ENCODE data around the gene SFN.

SFN gene

DNA sequence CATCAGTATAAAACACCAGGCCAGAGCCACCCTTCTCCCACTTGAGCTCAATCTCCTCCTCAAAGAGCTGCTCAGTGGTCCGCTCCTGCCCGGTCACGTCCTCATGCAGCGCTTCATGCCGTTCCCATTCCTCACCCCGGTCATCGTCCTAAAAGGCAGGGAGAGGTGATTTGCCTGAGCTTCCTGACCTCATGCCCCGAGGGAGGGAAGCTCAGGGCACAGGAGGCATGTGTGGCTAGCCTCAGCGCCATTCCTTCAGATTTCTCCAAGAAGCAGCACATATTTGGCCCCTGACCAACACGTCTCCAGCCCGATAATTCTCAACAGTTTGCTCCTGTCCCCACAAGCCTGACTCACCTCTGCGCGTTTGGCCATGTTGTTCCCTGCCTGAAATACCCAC is 31.3 kb downstream of the SFN start:
- Histone ChIP-seq H3K4me3 (ENCODE audit: extremely low read depth, insufficient read depth, low read length, poor library complexity, severe bottlenecking) (no peak overlapping the region), H3K36me3 (ENCODE audit: control insufficient read depth, insufficient read depth, low read length) (peaks cover 60% of the 10 kb centered on the region)

DNA sequence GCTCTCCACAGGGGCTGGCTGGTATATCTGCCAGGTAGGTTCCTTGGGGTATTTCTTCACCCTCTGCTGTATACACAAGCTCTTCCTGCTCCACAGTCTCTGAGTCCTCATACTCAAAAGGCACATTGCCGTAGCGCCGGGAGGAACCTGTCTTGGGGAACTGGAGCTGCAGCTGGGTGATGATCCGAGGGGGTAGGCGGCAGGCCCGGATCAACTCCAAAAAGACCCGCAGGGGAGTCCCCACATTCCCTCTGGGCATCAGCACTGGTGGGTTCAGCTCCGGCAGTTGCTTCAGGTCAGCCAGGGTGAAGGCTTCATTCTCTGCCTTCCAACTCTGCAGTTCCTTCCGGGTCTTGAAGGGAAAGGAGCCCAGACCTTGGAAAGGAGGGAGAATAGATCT is 34.4 kb downstream of the SFN start:
- Histone ChIP-seq H3K4me3 (ENCODE audit: extremely low read depth, insufficient read depth, low read length, poor library complexity, severe bottlenecking) (no peak overlapping the region), H3K27ac (ENCODE audit: low read depth, low read length, severe bottlenecking) (no peak overlapping the region), H3K36me3 (ENCODE audit: control insufficient read depth, insufficient read depth, low read length) (peaks cover 51% of the 10 kb centered on the region), H3K9me3 (ENCODE audit: control insufficient read depth, low read length) (no peaks in the 10 kb centered on the region), H3K4me1 (ENCODE audit: control insufficient read depth, insufficient read depth, low read length, poor library complexity, severe bottlenecking) (peaks cover 8% of the 10 kb centered on the region)
- WGBS, 2 experiments (ENCODE audit: insufficient coverage in 2 of 2), result 97 to 99% methylated on average over 7 to 8 of the region's 9 CpGs

More for the DNA sequence above, 31.3 kb downstream of the SFN start:
- H3K27ac ChIP-seq (ENCODE audit: low read depth, low read length, severe bottlenecking), result no peak overlapping the region
- peaks cover 11% of the 10 kb centered on the region for H3K4me1 ChIP-seq (ENCODE audit: control insufficient read depth, insufficient read depth, low read length, poor library complexity, severe bottlenecking)
- 98 to 99% methylated on average over 10 to 13 of the region's 13 CpGs for WGBS, 2 experiments (ENCODE audit: insufficient coverage in 2 of 2)
- H3K9me3 ChIP-seq (ENCODE audit: control insufficient read depth, low read length), result no peaks in the 10 kb centered on the region

DNA sequence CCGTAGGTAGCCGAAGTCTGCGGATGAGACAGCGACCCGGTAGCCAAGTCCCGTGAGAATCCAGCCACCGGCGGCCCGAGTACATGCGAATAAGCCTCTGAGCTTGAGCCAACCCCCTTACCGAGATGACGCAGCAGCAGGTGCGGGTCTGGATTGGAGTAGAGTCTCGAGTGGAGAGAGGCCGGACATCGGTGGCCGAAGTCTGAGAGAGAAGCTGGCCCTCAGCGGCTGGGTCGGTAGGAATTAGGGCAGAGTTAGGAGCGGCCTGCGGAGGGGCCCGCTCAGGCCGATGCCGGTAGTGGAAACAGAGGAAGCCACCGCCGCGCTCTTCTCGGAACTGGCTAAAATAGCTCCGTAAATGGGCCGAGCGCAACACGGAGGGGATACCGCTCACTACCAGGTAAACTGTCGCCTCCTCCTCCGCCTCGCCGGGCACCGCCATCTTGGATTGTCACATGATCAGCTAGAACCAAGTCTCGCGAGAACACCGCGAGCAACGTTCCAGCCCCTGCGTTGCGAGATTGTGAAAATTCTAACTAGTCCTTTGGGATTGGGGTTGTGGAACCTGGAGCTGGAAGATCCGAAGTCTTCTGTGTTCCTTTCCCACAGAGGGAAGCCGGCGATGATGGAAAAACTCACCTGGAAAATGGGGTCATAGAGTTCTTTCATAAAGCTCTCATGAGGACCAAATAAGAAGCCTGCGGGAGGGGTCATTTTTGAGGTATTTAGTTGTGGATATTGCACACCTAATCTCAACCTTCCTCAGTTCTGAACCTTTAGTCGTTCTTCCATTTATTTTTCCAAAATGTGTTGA is 37.3 kb downstream of the SFN start, which contains the start of gene GPATCH3:
GPATCH3 (minus strand) TSS at position 467 of the 814 bp plus-strand sequence; CDS start at position 442, 25 bp downstream.
- H3K36me3 ChIP-seq (ENCODE audit: control insufficient read depth, insufficient read depth, low read length), result peaks cover 24% of the 10 kb centered on the region

DNA sequence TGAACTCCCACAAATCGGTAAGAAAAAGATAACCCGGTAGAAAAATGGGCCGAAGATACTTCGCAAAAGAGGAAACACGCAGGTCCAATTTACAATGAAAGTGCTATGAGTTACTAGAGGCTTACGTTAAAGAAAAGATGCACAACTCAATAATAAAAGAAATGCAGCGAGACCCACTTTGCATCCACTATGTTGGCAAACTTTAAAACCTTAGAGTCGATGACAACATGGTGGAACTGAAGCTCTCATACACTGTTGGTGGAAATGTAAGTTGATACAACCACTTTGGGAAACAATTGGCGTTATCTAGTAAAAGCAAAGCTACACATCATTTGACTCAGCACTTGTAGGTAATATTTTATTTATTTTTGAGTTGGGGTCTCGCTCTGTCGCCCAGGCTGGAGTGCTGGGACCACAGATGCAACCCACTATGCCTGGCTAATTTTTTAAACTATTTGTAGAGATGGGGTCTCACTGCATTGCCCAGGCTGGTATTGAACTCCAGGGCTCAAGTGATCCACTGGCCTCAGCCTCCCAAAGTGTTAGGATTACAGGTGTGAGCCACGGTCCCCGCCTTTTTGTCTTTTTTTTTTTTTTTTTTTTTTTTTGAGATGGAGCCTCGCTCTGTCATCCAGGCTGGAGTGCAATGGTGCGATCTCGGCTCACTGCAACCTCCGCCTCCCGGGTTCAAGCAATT is 38.0 kb downstream of the SFN start:
- WGBS, 2 experiments (ENCODE audit: insufficient coverage in 2 of 2), result 84 to 93% methylated on average over 3 to 5 of the region's 18 CpGs
- Histone ChIP-seq H3K36me3 (ENCODE audit: control insufficient read depth, insufficient read depth, low read length) (peaks cover 19% of the 10 kb centered on the region), H3K4me1 (ENCODE audit: control insufficient read depth, insufficient read depth, low read length, poor library complexity, severe bottlenecking) (peaks cover 8% of the 10 kb centered on the region), H3K9me3 (ENCODE audit: control insufficient read depth, low read length) (no peaks in the 10 kb centered on the region), H3K27ac (ENCODE audit: low read depth, low read length, severe bottlenecking) (peak overlapping the region; percentile 93), H3K4me3 (ENCODE audit: extremely low read depth, insufficient read depth, low read length, poor library complexity, severe bottlenecking) (peak overlapping the region; percentile 88)

More for the DNA sequence above, 37.3 kb downstream of the SFN start, which contains the start of gene GPATCH3:
- H3K9me3 ChIP-seq (ENCODE audit: control insufficient read depth, low read length), result no peaks in the 10 kb centered on the region
- H3K4me1 ChIP-seq (ENCODE audit: control insufficient read depth, insufficient read depth, low read length, poor library complexity, severe bottlenecking), result peaks cover 8% of the 10 kb centered on the region
- peak within 1 kb of the TSS; percentile 93 for H3K27ac ChIP-seq (ENCODE audit: low read depth, low read length, severe bottlenecking)
- WGBS, 2 experiments (ENCODE audit: insufficient coverage in 2 of 2), result 0 to 1% methylated on average over 38 to 44 of the region's 50 CpGs
- peak within 1 kb of the TSS; percentile 88 for H3K4me3 ChIP-seq (ENCODE audit: extremely low read depth, insufficient read depth, low read length, poor library complexity, severe bottlenecking)

DNA sequence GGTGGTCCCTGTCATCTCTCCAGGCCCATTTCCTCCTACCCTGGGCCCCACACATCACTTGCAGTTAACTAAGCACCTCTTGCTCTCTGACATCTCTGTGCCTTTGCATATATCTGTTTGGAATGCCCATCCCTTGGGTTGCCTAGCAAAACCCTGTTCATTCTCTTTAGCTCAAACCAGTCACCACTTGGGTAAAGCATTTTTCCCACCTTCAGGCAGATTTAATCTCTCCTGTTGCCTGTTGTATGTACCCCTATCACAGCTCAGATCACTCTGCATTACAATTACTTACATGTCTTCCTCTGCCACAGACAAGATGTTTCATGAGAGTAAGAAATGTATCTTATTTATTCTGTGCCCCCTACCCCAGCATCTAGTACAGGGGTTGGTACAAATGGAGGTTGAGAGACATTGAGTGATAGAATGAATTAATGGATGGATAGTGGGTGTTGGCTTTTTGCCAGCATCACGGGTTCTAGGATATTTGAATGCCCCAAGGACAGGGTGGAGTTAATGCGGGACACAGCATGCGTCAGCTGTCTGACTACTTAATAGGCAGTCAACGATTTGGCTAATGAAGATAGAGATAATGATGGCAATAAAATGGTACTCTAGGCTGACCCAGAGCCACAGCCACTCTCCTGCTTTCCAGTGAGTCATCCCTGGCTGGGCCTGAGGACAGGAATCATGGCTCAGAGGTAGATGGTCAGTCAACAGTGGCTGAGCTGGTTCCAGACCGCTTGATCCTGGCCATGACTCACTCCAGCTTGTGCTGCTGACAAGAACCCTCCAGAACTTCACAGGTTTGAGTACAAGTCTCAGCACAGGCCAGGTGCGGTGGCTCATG is 44.3 kb downstream of the SFN start:
- H3K36me3 ChIP-seq (ENCODE audit: control insufficient read depth, insufficient read depth, low read length), result no peaks in the 10 kb centered on the region
- H3K9me3 ChIP-seq (ENCODE audit: control insufficient read depth, low read length), result no peaks in the 10 kb centered on the region
- H3K4me1 ChIP-seq (ENCODE audit: control insufficient read depth, insufficient read depth, low read length, poor library complexity, severe bottlenecking), result peaks cover 5% of the 10 kb centered on the region
- WGBS, 2 experiments (ENCODE audit: insufficient coverage in 2 of 2), result 79% methylated on average over 5 to 6 of the region's 6 CpGs
- H3K4me3 ChIP-seq (ENCODE audit: extremely low read depth, insufficient read depth, low read length, poor library complexity, severe bottlenecking), result no peak overlapping the region
- no peak overlapping the region for H3K27ac ChIP-seq (ENCODE audit: low read depth, low read length, severe bottlenecking)

DNA sequence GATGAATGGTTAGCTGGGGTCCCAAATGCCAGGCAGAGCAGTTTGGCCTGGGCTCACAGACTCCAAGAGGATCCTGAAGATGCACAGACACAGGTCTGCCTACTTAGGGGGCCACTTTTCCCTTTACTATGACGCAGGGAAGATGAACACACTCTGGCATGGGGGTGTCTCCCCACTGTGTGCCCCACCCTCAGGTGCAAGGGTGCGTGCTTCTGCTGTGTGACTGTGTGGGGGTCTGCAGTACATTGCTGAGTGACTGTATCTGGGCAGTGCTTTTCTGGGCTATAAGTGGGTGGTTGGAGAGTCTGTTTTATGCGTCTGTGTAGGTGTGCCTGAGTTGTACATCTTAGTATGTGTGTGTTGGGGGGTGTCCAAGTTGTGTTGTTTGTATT is 47.0 kb downstream of the SFN start:
- Histone ChIP-seq H3K27ac (ENCODE audit: low read depth, low read length, severe bottlenecking) (no peak overlapping the region), H3K36me3 (ENCODE audit: control insufficient read depth, insufficient read depth, low read length) (no peaks in the 10 kb centered on the region), H3K4me1 (ENCODE audit: control insufficient read depth, insufficient read depth, low read length, poor library complexity, severe bottlenecking) (peaks cover 5% of the 10 kb centered on the region), H3K4me3 (ENCODE audit: extremely low read depth, insufficient read depth, low read length, poor library complexity, severe bottlenecking) (no peak overlapping the region), H3K9me3 (ENCODE audit: control insufficient read depth, low read length) (no peaks in the 10 kb centered on the region)
- WGBS, 2 experiments (ENCODE audit: insufficient coverage in 2 of 2), result 92 to 95% methylated on average over 3 of the region's 3 CpGs

DNA sequence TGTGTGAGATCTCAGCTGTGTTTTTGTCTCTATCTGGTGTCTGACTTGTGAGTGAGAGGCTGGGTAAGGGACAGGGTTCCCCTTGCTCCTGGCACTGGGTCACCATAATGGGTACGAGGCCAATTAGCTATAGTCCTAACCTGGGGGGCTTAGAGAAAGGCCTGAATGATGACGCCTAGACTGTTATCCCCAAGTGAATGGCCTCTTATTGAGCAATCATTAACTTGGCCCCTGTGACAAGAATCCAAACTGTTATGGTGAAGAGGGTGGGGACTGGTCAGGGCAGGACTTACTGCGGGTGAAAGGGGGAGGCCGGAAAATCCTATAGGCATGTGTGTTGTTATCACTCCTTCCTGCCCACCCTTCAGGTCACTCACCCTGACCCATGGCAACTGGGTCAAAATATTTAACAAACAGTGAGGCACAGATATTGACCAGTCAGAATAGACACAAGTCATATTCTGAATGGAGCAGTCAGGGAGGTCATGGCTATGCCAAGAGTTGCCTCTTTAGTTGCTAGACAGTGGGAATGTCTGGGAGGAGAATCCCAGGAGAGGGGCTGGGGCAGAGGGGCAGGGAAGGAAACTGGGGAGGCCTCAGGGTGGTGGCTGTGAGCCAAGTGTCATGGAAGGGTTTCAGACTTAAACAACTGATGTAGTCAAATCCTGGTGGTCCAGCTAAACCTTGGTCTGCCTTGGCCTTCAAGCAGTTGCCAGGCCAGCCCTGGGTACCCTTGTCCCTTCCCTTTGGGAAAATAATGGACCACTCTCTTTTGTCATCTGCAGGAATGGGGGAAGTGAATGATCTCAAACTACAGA is 47.6 kb downstream of the SFN start:
- Histone ChIP-seq H3K4me1 (ENCODE audit: control insufficient read depth, insufficient read depth, low read length, poor library complexity, severe bottlenecking) (peaks cover 5% of the 10 kb centered on the region), H3K4me3 (ENCODE audit: extremely low read depth, insufficient read depth, low read length, poor library complexity, severe bottlenecking) (no peak overlapping the region), H3K9me3 (ENCODE audit: control insufficient read depth, low read length) (no peaks in the 10 kb centered on the region), H3K36me3 (ENCODE audit: control insufficient read depth, insufficient read depth, low read length) (no peaks in the 10 kb centered on the region), H3K27ac (ENCODE audit: low read depth, low read length, severe bottlenecking) (no peak overlapping the region)
- 85 to 95% methylated on average over 2 of the region's 4 CpGs for WGBS, 2 experiments (ENCODE audit: insufficient coverage in 2 of 2)

DNA sequence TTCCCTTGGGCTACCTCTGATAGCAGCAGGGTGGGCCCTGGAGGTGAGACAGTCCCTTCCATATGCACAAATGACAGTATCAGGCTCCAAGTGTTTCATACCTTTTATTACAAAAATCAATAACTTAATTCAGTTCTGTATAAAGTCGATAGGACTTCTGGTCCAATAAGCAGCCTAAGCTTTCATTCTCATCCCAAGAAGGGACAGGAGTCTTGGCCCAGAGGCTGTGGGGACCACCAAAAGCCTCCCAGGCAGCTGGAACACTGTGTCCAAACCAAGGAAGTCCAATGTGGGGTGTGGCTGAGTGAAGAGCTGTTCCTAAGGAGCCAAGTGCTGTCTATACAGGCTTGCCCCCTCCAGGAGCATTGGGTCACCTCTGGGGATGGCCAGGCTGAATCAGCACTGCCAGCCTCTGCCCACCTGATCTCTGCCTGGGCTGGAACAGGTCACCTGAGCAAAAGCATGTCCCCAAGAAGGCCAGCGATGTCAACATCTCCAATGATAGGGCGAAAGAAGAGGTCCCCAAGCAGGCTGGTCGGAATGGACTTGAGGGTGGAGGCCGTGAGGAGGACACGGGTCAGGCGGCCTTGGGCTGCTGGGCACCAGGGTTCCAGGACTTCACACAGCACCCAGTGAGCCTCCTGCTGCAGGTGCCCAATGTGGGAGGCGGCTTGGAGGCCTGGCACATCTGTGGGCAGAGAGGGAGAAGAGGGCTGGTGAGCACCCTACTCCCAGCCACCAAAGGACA is 48.6 kb downstream of the SFN start:
- Histone ChIP-seq H3K36me3 (ENCODE audit: control insufficient read depth, insufficient read depth, low read length) (no peaks in the 10 kb centered on the region), H3K4me1 (ENCODE audit: control insufficient read depth, insufficient read depth, low read length, poor library complexity, severe bottlenecking) (peaks cover 5% of the 10 kb centered on the region), H3K4me3 (ENCODE audit: extremely low read depth, insufficient read depth, low read length, poor library complexity, severe bottlenecking) (no peak overlapping the region), H3K9me3 (ENCODE audit: control insufficient read depth, low read length) (no peaks in the 10 kb centered on the region), H3K27ac (ENCODE audit: low read depth, low read length, severe bottlenecking) (no peak overlapping the region)
- WGBS, 2 experiments (ENCODE audit: insufficient coverage in 2 of 2), result 83 to 86% methylated on average over 7 to 8 of the region's 8 CpGs

DNA sequence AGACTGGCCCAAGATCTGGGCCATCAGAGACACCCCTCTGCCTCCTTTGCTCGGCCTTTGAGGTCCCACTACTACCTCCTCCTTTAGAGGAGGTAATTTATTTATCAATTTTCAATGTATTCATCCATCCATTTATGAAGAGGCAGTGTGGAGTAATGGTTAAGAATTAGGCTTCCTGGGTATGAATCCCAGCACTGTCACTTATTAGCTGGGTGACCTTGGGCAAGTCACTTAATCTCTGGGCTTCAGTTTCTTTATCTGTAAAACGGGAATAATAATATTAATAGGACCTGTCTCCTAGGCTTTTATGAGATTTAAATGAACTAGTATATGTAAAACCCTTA is 49.2 kb downstream of the SFN start:
- peaks cover 3% of the 10 kb centered on the region for H3K4me1 ChIP-seq (ENCODE audit: control insufficient read depth, insufficient read depth, low read length, poor library complexity, severe bottlenecking)
- WGBS, 2 experiments (ENCODE audit: insufficient coverage in 2 of 2), result no CpG with 5 or more reads among the region's 2 CpGs
- H3K4me3 ChIP-seq (ENCODE audit: extremely low read depth, insufficient read depth, low read length, poor library complexity, severe bottlenecking), result no peak overlapping the region

More for the DNA sequence above, 49.2 kb downstream of the SFN start:
- Histone ChIP-seq H3K9me3 (ENCODE audit: control insufficient read depth, low read length) (no peaks in the 10 kb centered on the region), H3K36me3 (ENCODE audit: control insufficient read depth, insufficient read depth, low read length) (no peaks in the 10 kb centered on the region), H3K27ac (ENCODE audit: low read depth, low read length, severe bottlenecking) (no peak overlapping the region)
